Measurements from ENCODE around the gene PPP6R2.

DNA sequence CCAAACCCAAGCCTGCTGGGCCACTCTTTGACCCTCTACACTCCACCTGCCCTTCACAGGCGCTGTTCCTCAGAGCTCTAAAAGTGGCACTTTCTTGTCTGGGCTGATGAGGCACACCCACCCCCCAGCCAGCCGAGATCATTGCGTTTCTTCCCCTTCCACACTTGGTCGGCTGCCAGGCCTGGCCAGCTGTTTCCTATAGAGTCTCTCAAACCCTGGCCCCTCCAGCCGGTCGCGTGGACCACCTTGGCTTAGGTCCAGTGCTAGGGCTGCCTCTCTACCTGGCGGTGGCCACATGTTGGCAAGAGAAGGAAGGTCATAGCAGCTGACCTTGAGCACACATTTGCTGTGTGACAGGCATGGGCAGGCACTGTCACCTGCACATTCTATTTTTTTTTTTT is 60.6 kb downstream of the PPP6R2 start:
- TF ChIP-seq SUZ12 (IDR thresholded peaks at IDR 0.05; ENCODE audit: extremely low read depth, insufficient read depth, insufficient read length) = no peak
- TF ChIP-seq YY1 (IDR thresholded peaks at IDR 0.05; ENCODE audit: insufficient read depth, insufficient read length) = no peak
- TF ChIP-seq ZNF274 (IDR thresholded peaks at IDR 0.05; ENCODE audit: low read depth, low read length) = no peak

All from NT2/D1 (cell line).